SU-DHL-6 (cell line): Measurements from ENCODE around the gene SQOR.

Experiments used
- CTCF ChIP-seq: fragments of 200-600 bp; sonication (generic); IDR thresholded peaks from one replicate; pipeline ENCODE4 v1.5.1; 2017; ENCODE audit warnings: antibody characterized with exemption, mild to moderate bottlenecking, low read length, moderate library complexity; ENCODE audit not compliant: insufficient read depth, poor library complexity, severe bottlenecking
- EZH2phosphoT487 ChIP-seq: fragments of 200-600 bp; sonication (generic), shearing (Covaris generic); conservative IDR thresholded peaks from 2 replicates; pipeline ENCODE4 v1.6.1; 2018; ENCODE audit warnings: mild to moderate bottlenecking, antibody characterized with exemption, low read length, moderate library complexity, mixed read lengths

- TF ChIP-seq CTCF (no peak), EZH2phosphoT487 (no peak)
Observed at GRCh38 chr15:45654749-45655148, 19.9 kb downstream of the SQOR start.
